HepG2 (cell line): ENCODE data around the gene MRPS5. TPM values are rescaled to one million over a fixed set of nuclear protein-coding genes. Genes with fewer than 3 reads are reported as not detected.

Experiments used
- CCDC6 ChIP-seq: sonication (generic); formaldehyde crosslinking; IDR thresholded peaks from 2 replicates; pipeline ENCODE4 v1.8.1; 2022; ENCODE audit warnings: mild to moderate bottlenecking, missing genetic modification reagents, moderate library complexity
- GLI4 ChIP-seq: sonication (generic); formaldehyde crosslinking; IDR thresholded peaks from 2 replicates; pipeline ENCODE4 v1.5.1; 2020; ENCODE audit warnings: missing genetic modification reagents, mild to moderate bottlenecking, moderate library complexity, borderline replicate concordance
- PAXIP1 ChIP-seq: sonication (generic); formaldehyde crosslinking; conservative IDR thresholded peaks from 2 replicates; pipeline ENCODE4 v1.4.0; 2020; ENCODE audit warnings: mild to moderate bottlenecking, missing genetic modification reagents, moderate library complexity
- SAFB2 ChIP-seq: sonication (generic); formaldehyde crosslinking; IDR thresholded peaks from 2 replicates; pipeline ENCODE4 v1.5.1; 2020; ENCODE audit warnings: missing genetic modification reagents, low read depth, mild to moderate bottlenecking, borderline replicate concordance
- SIX1 ChIP-seq: sonication (generic); formaldehyde crosslinking; IDR thresholded peaks from 2 replicates; pipeline ENCODE4 v1.4.0; 2020; ENCODE audit warnings: missing genetic modification reagents, borderline replicate concordance
- SPEN ChIP-seq: sonication (generic); formaldehyde crosslinking; IDR thresholded peaks from 2 replicates; pipeline ENCODE4 v1.5.1; 2020; ENCODE audit warnings: low read depth, mild to moderate bottlenecking, missing genetic modification reagents
- TARDBP ChIP-seq: sonication (generic); formaldehyde crosslinking; IDR thresholded peaks from 2 replicates; pipeline ENCODE4 v1.8.0; 2022; ENCODE audit warnings: mild to moderate bottlenecking, missing genetic modification reagents
- TBX3 ChIP-seq: fragments of 450-650 bp; IDR thresholded peaks from 2 replicates; pipeline ENCODE4 v1.6.1; 2017; ENCODE audit warnings: antibody characterized with exemption, mild to moderate bottlenecking, inconsistent platforms, borderline replicate concordance
- TCF7 ChIP-seq: sonication (generic); IDR thresholded peaks from 2 replicates; pipeline ENCODE4 v1.6.1; 2016; ENCODE audit warnings: antibody characterized with exemption, low read depth
- YEATS2 ChIP-seq: sonication (generic); formaldehyde crosslinking; IDR thresholded peaks from 2 replicates; pipeline ENCODE4 v1.4.0; 2020; ENCODE audit warnings: missing genetic modification reagents, borderline replicate concordance
- ZBTB38 ChIP-seq: sonication (generic); formaldehyde crosslinking; IDR thresholded peaks from 2 replicates; pipeline ENCODE4 v1.5.1; 2020; ENCODE audit warnings: mild to moderate bottlenecking, missing genetic modification reagents
- ZNF12 ChIP-seq: sonication (generic); formaldehyde crosslinking; IDR thresholded peaks from 2 replicates; pipeline ENCODE4 v1.5.0; 2020; ENCODE audit warnings: missing genetic modification reagents
- ZNF543 ChIP-seq: sonication (generic); formaldehyde crosslinking; IDR thresholded peaks from 2 replicates; pipeline ENCODE4 v1.4.0; 2020; ENCODE audit warnings: mild to moderate bottlenecking, missing genetic modification reagents
- ZNF549 ChIP-seq: sonication (generic); formaldehyde crosslinking; IDR thresholded peaks from 2 replicates; pipeline ENCODE4 v1.5.0; 2020; ENCODE audit warnings: missing genetic modification reagents
- ZNF562 ChIP-seq: sonication (generic); formaldehyde crosslinking; IDR thresholded peaks from 2 replicates; pipeline ENCODE4 v1.8.0; 2022; ENCODE audit warnings: missing genetic modification reagents, borderline replicate concordance
- ZNF766 ChIP-seq: sonication (generic); formaldehyde crosslinking; IDR thresholded peaks from 2 replicates; pipeline ENCODE4 v1.5.0; 2020; ENCODE audit warnings: missing genetic modification reagents, borderline replicate concordance
- ZNF776 ChIP-seq: sonication (generic); formaldehyde crosslinking; IDR thresholded peaks from 2 replicates; pipeline ENCODE4 v1.4.0; 2020; ENCODE audit warnings: mild to moderate bottlenecking, missing genetic modification reagents
- ZNF800 ChIP-seq: sonication (generic); formaldehyde crosslinking; IDR thresholded peaks from 2 replicates; pipeline ENCODE4 v1.4.0; 2020; ENCODE audit warnings: missing genetic modification reagents
- ZSCAN12 ChIP-seq: sonication (generic); formaldehyde crosslinking; IDR thresholded peaks from 2 replicates; pipeline ENCODE4 v1.9.0; 2021; ENCODE audit warnings: mild to moderate bottlenecking, missing genetic modification reagents
- polyA plus RNA-seq, 8 experiments: library from polyadenylated mRNA; depleted of rRNA in 3 of 8; stranded (reverse) in 7 of 8; unstranded in 1 of 8; fragments of >200 nt; fragmentation: Illumina TruSeq in 4 of 8; extraction: Trizol in 4 of 8; gene quantifications; 2 replicates each; pipeline versions ENCODE4 v1.2.1 to v1.2.3, GENCODE V29; 2011 to 2016; ENCODE audit warnings: low read depth in 4 of 8, missing spikeins in 1 of 8, mixed read lengths in 1 of 8; ENCODE audit not compliant: insufficient read depth in 1 of 8
- total RNA-seq, 5 experiments: library from RNA; depleted of rRNA; stranded (reverse); fragments of >200 nt; fragmentation: Illumina TruSeq; extraction: Trizol; gene quantifications; 2 replicates each; pipeline ENCODE4 v1.2.3, GENCODE V29; 2016; ENCODE audit warnings: low read depth in 1 of 5
- TF ChIP-seq, protein P1 (sequence below): sonication (generic); formaldehyde crosslinking; IDR thresholded peaks from 2 replicates; pipeline ENCODE4 v1.4.0; 2020; ENCODE audit warnings: missing genetic modification reagents

MRPS5 gene
- total and polyA plus RNA-seq, 2 of the 13 experiments (the other 11 are each of a cell fraction or from before 2014, with no cell fraction given), result 98.8 to 134 TPM

DNA sequence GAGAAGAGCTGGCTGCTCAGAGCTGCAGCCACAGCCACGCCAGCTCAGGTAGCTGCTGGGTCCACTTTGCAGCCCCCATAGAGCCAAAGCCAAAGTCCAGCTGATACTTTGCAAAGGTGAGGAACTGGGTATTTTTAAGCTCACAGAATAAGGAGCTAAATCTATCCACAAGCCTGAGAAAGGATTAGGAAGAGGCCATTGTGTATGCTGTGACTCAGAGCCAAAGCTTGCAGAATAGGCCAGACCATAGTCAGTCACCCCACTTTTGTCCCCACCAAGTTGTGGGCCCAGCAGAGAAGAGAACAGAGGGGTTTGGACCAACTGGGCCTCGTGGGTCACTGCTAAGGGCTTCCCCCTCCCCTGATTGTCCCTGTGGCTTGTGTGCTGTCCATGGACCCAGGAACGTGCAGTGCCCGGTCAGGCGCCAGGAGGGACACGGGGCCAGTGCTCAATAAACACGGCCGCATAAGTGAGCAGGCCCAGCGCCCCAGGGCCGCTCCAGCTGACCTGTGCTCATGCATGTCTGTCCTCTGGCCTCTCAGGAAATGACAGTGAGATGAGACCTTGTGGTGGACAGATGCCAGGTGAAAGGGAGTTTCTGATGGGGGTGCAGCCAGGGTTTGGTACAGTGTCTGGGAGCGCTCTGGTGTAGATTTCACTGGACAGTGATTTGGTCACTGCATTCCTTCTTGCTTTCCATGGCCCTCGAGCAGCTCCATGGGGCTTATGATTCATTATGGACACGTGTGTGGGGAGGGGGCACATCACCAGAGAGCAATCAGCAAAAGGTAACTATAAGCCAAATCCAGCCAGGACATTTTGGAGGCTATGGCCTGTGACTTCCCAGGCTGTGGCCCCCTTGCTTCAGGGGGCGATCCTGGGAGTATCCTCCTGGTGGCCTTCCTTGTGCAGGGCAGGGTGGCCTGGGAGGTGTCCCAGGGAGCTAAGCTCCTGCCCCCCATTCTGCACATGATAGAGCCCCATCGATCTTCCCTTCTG is 64.8 kb downstream of the MRPS5 start (continued):
- TF ChIP-seq ZNF12 (CRISPR knock-in tag) (0 out of 2 replicates have a peak, but pooled peaks have one; percentile 33), ZNF776 (CRISPR knock-in tag) (peak; percentile 72; the same call in 1 of the 2 replicates), PAXIP1 (CRISPR knock-in tag) (0 out of 2 replicates have a peak, but pooled peaks have one; percentile 9), SIX1 (CRISPR knock-in tag) (no peak), SPEN (CRISPR knock-in tag) (0 out of 2 replicates have a peak, but pooled peaks have one; percentile 48), ZNF562 (no peak), YEATS2 (CRISPR knock-in tag) (no peak), TBX3 (no peak), SAFB2 (0 out of 2 replicates have a peak, but pooled peaks have one; percentile 73), ZNF549 (CRISPR knock-in tag) (no peak), ZNF543 (peak; percentile 47; the same call in 1 of the 2 replicates), TARDBP (CRISPR knock-in tag) (no peak), ZNF766 (CRISPR knock-in tag) (no peak), GLI4 (CRISPR knock-in tag) (no peak; the same call in 1 of the 2 replicates), TCF7 (no peak), CCDC6 (CRISPR knock-in tag) (no peak), ZSCAN12 (no peak), ZNF800 (CRISPR knock-in tag) (peak; percentile 75; the same call in 1 of the 2 replicates), ZBTB38 (CRISPR knock-in tag) (no peak)
- TF ChIP-seq, protein P1, sequence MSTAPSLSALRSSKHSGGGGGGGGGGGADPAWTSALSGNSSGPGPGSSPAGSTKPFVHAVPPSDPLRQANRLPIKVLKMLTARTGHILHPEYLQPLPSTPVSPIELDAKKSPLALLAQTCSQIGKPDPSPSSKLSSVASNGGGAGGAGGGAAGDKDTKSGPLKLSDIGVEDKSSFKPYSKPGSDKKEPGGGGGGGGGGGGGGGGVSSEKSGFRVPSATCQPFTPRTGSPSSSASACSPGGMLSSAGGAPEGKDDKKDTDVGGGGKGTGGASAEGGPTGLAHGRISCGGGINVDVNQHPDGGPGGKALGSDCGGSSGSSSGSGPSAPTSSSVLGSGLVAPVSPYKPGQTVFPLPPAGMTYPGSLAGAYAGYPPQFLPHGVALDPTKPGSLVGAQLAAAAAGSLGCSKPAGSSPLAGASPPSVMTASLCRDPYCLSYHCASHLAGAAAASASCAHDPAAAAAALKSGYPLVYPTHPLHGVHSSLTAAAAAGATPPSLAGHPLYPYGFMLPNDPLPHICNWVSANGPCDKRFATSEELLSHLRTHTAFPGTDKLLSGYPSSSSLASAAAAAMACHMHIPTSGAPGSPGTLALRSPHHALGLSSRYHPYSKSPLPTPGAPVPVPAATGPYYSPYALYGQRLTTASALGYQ (CRISPR knock-in tag), result no peak
